SK-N-MC (cell line): ENCODE data around the gene MACROD2.

Source experiments
- EZH2 ChIP-seq: fragments of 200-600 bp; sonication (generic); IDR thresholded peaks from one replicate; pipeline ENCODE4 v1.6.1; 2017; ENCODE audit warnings: antibody characterized with exemption
- FOXP2 ChIP-seq: optimal IDR thresholded peaks from 2 replicates; pipeline ENCODE3; 2011; ENCODE audit warnings: mild to moderate bottlenecking, moderate library complexity; ENCODE audit not compliant: insufficient read depth; ENCODE audit errors: extremely low read length, control extremely low read depth
- POLR2AphosphoS5 ChIP-seq: IDR thresholded peaks from 2 replicates; pipeline ENCODE4 v1.6.1; 2012; ENCODE audit warnings: mild to moderate bottlenecking, low read depth, low read length, borderline replicate concordance

DNA sequence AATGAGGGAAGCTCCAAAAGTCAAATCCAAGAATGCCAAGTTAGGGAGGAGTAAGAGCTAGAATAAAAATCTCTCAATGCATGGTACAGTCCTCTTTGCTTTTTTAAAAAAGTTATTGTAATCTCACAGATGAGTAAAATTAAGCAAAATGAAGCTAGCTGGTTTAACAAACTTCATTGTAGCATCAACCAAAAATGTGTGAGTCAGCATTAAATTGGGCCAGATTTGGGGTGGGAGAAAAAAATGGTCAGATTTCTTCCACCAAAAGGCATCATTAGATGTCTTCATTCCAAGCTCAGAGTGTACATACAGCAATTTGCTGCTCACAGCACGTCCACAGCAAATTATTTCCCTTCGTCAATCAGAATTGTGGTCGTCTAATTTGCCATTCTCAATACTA is 783.6 kb downstream of the MACROD2 start:
- TF ChIP-seq EZH2 (no peak), POLR2AphosphoS5 (no peak), FOXP2 (no peak)
